Measurements from ENCODE around the gene FAM83F.

GRCh38 chr22:40001106-40001505 lies 6.4 kb downstream of the FAM83F start:
- TF ChIP-seq CTCF (IDR thresholded peaks at IDR 0.05) (no peak), EZH2 (IDR thresholded peaks at IDR 0.05; ENCODE audit: borderline replicate concordance, insufficient read depth, low read depth, low read length, poor library complexity, severe bottlenecking) (no peak)
